ENCODE measurements around the gene MYO1F. TPM values are rescaled to one million over a fixed set of nuclear protein-coding genes. Genes with fewer than 3 reads are reported as not detected.

Gene MYO1F
- total and polyA plus RNA-seq, 8 donors, result 3.0 to 54.8 (median 18.8) TPM

GRCh38 chr19:8600064-8600463 is 22.8 kb upstream of the MYO1F start:
- TF ChIP-seq POLR2A (IDR thresholded peaks at IDR 0.05) (no peak), POLR2AphosphoS5 (IDR thresholded peaks at IDR 0.05) (no peak), EP300 (IDR thresholded peaks at IDR 0.05) (no peak)
- TF ChIP-seq, protein P1, sequence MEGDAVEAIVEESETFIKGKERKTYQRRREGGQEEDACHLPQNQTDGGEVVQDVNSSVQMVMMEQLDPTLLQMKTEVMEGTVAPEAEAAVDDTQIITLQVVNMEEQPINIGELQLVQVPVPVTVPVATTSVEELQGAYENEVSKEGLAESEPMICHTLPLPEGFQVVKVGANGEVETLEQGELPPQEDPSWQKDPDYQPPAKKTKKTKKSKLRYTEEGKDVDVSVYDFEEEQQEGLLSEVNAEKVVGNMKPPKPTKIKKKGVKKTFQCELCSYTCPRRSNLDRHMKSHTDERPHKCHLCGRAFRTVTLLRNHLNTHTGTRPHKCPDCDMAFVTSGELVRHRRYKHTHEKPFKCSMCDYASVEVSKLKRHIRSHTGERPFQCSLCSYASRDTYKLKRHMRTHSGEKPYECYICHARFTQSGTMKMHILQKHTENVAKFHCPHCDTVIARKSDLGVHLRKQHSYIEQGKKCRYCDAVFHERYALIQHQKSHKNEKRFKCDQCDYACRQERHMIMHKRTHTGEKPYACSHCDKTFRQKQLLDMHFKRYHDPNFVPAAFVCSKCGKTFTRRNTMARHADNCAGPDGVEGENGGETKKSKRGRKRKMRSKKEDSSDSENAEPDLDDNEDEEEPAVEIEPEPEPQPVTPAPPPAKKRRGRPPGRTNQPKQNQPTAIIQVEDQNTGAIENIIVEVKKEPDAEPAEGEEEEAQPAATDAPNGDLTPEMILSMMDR (IDR thresholded peaks at IDR 0.05), result no peak
- Histone ChIP-seq H3K27ac (no peak overlapping the region), H3K4me1 (peaks cover 0 to 7% (median 0%) of the 10 kb centered on the region in 4 donors), H3K36me3 (peaks cover 0 to 86% (median 55%) of the 10 kb centered on the region in 4 donors), H3K27me3 (no peaks in the 10 kb centered on the region), H3K9me3 (peaks cover 0 to 7% (median 7%) of the 10 kb centered on the region in 4 donors), H3K4me3 (no peak overlapping the region)
- DNase-seq, result no peak
- WGBS, 5 donors, result 75 to 94% (median 87%) methylated on average over 2 of the region's 2 CpGs
- intact Hi-C loops (cut with DNase I; ENCODE audit: low total_unique reads), result no loop called here

DNA sequence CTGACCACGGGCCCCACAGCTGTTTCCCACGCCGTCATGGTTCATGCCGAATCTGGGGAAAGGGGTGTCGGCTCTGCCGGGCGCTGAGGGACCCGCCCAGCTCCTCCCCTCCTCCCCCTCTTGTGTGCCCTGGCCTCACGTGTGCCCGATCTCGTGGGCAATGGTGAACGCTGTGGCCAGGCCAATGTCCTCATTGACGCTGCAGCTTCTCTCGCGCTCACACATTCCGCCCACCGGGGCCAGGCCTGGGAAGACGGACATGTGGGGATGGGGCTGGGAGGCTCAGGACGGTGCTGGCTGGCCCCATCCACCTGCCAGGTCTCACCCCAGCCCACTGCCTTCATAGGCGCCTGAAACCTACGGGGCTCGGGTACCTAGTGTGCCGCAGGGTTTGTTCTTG is 18.9 kb upstream of the MYO1F start:
- H3K9me3 ChIP-seq, result peaks cover 0 to 11% (median 4%) of the 10 kb centered on the region in 4 donors
- peaks cover 0 to 56% (median 31%) of the 10 kb centered on the region in 4 donors for H3K36me3 ChIP-seq
- DNase-seq, result no peak
- 80 to 88% (median 84%) methylated on average over 21 to 23 of the region's 23 CpGs for WGBS, 5 donors
- no peak overlapping the region for H3K4me3 ChIP-seq
- H3K27ac ChIP-seq, result no peak overlapping the region
- intact Hi-C loops (cut with DNase I; ENCODE audit: low total_unique reads), result no loop called here
- peaks cover 16 to 28% (median 19%) of the 10 kb centered on the region in 4 donors for H3K4me1 ChIP-seq
- H3K27me3 ChIP-seq, result peaks cover 0 to 16% (median 14%) of the 10 kb centered on the region in 3 donors
- TF ChIP-seq, protein P1 (IDR thresholded peaks at IDR 0.05), result no peak
- TF ChIP-seq EP300 (IDR thresholded peaks at IDR 0.05) (no peak), POLR2A (IDR thresholded peaks at IDR 0.05) (no peak), POLR2AphosphoS5 (IDR thresholded peaks at IDR 0.05) (no peak)

DNA sequence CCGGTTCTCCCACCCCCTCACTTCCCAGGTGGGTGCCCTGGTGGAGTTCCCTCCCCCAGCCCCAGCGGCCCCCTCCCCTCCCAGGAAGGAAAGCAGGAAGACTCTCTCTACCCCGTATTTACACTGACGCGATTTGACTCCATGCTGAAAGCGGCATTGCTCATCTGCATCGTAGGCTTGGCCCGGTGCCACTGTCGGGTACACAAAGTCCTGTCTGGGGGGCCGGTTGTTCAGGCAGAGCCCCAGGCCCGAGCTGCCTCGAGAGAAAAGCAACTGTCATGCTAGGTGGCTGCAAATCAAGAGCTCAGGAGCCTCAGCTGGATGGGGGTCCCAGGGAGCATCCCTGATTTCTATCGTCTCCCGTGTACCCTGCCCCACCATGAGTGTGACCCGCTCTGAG is 18.4 kb upstream of the MYO1F start:
- peaks cover 0 to 16% (median 14%) of the 10 kb centered on the region in 3 donors for H3K27me3 ChIP-seq
- DNase-seq, result no peak
- intact Hi-C loops (cut with DNase I; ENCODE audit: low total_unique reads), result no loop called here
- no peak overlapping the region for H3K27ac ChIP-seq
- H3K36me3 ChIP-seq, result peaks cover 0 to 51% (median 27%) of the 10 kb centered on the region in 4 donors
- H3K4me3 ChIP-seq, result no peak overlapping the region
- 65 to 79% (median 72%) methylated on average over 11 to 15 of the region's 15 CpGs for WGBS, 5 donors
- TF ChIP-seq POLR2AphosphoS5 (IDR thresholded peaks at IDR 0.05) (no peak), EP300 (IDR thresholded peaks at IDR 0.05) (no peak), POLR2A (IDR thresholded peaks at IDR 0.05) (no peak)
- TF ChIP-seq, protein P1 (IDR thresholded peaks at IDR 0.05), result no peak
- H3K9me3 ChIP-seq, result peaks cover 0 to 11% (median 4%) of the 10 kb centered on the region in 4 donors
- peaks cover 16 to 28% (median 19%) of the 10 kb centered on the region in 4 donors for H3K4me1 ChIP-seq

DNA sequence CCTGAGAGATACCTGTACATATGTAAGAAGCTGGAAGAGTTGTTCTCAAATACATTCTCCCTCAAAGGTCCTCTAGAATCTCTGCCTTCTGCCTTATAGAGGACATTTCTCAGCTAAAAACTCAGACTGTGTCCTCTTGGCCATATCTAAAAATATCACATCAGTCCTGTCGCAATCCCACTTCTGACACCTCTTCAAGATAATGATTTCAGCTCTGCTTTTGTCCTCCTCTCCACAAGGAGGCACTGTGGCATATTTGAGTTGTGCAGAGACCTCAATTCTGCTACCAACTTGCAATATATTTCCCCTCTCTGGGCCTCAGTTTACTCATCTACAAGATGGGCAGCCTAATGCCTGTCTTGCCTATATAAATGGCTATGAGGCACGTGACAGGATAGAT is 16.7 kb upstream of the MYO1F start:
- Histone ChIP-seq H3K27me3 (peaks cover 0 to 16% (median 14%) of the 10 kb centered on the region in 3 donors), H3K36me3 (peaks cover 0 to 43% (median 25%) of the 10 kb centered on the region in 4 donors), H3K4me1 (peaks cover 16 to 28% (median 19%) of the 10 kb centered on the region in 4 donors), H3K4me3 (no peak overlapping the region), H3K27ac (no peak overlapping the region), H3K9me3 (peaks cover 0 to 11% (median 4%) of the 10 kb centered on the region in 4 donors)
- intact Hi-C loops (cut with DNase I; ENCODE audit: low total_unique reads), result no loop called here
- TF ChIP-seq EP300 (IDR thresholded peaks at IDR 0.05), result no peak
- TF ChIP-seq, protein P1 (IDR thresholded peaks at IDR 0.05), result no peak
- TF ChIP-seq POLR2AphosphoS5 (IDR thresholded peaks at IDR 0.05), result no peak
- TF ChIP-seq POLR2A (IDR thresholded peaks at IDR 0.05), result no peak
- WGBS, 5 donors, result 93 to 98% (median 94%) methylated on average over 2 of the region's 2 CpGs
- no peak for DNase-seq
